ENCODE results near the gene ABR.
A peak's percentile ranks its signal among the peaks of the same experiment; 100 is the strongest.

The ABR gene

DNA sequence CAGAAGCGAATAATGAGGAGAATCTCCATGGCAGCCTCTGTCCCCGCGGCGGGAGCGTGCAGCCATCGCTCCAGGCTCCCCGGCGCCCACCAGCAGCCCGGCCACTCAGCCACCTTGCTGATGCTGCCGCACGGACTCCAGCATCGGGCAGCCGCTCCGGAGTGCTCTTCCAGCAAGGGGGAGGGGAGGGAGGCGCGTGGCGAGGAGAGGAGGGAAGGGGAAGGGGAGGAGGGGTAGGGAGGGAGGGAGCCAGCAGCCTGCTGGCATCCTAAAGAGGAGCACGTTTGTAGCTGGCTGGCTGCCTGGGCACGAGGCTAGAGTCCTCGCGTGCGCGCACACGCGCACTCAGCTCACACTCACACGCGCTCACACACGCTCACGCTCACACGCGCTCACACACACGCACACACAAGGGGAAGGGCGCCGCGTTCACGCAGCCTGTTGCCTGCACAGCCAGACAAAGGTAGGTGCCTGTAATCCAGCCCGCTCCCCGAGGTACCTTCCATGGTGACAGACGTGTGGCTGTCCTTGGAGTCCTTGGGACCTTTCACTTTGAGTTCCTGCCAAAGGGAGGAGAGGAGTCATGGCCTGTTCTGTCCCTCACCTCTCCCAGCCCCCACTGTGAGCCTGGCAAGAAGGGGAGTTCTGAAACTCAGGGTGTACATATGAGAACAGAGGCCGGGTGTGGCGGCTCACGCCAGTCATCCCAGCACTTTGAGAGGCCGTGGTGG lies 100.8 kb downstream of the ABR start:
- peak overlapping the region; percentile 34 to 64 for H3K18ac ChIP-seq (ENCODE audit: low read depth in 1 of 2, low read length in 2 of 2)
- peaks cover 72 to 76% of the 10 kb centered on the region in 2 experiments for H3K36me3 ChIP-seq (ENCODE audit: control insufficient read depth in 1 of 2, insufficient read depth in 2 of 2, low read depth in 1 of 2, low read length in 2 of 2)

GRCh38 chr17:1077986-1078711 lies 101.6 kb downstream of the ABR start:
- Histone ChIP-seq H3K27ac (ENCODE audit: low read length, poor library complexity, severe bottlenecking) (no peak overlapping the region), H3K23ac (ENCODE audit: low read length in 2 of 2) (no peak overlapping the region), H2AK5ac (ENCODE audit: low read length, severe bottlenecking) (no peak overlapping the region), H3K4ac (ENCODE audit: low read depth in 1 of 2, low read length in 2 of 2) (no peak overlapping the region), H3K79me1 (replicated peaks; ENCODE audit: low read length, poor library complexity, severe bottlenecking) (peaks cover 18% of the 10 kb centered on the region), H2BK5ac (ENCODE audit: low read depth, low read length, poor library complexity, severe bottlenecking) (no peak overlapping the region), H3K27me3 (ENCODE audit: control insufficient read depth in 1 of 2, insufficient read depth in 1 of 2, low read length in 2 of 2) (no peaks in the 10 kb centered on the region), H3K4me2 (ENCODE audit: low read length, poor library complexity, severe bottlenecking) (no peak overlapping the region), H2AFZ (ENCODE audit: low read depth, low read length) (no peak overlapping the region), H3K36me3 (ENCODE audit: control insufficient read depth in 1 of 2, insufficient read depth in 2 of 2, low read depth in 1 of 2, low read length in 2 of 2) (peaks cover 70 to 74% of the 10 kb centered on the region in 2 experiments), H3K4me1 (ENCODE audit: control insufficient read depth, insufficient read depth, low read depth, low read length) (peaks cover 35% of the 10 kb centered on the region), H3K14ac (ENCODE audit: low read length in 2 of 2) (no peak overlapping the region), H2BK12ac (ENCODE audit: low read length in 2 of 2) (no peak overlapping the region), H4K8ac (ENCODE audit: low read length) (no peak overlapping the region), H3K9me3 (ENCODE audit: control insufficient read depth, low read length) (no peaks in the 10 kb centered on the region), H2BK15ac (ENCODE audit: low read depth, poor library complexity, severe bottlenecking) (no peak overlapping the region), H3K4me3 (ENCODE audit: insufficient read depth in 1 of 2, low read depth in 1 of 2, low read length in 2 of 2) (no peak overlapping the region), H3K9ac (ENCODE audit: low read length) (no peak overlapping the region), H4K91ac (ENCODE audit: low read length) (no peak overlapping the region), H3K18ac (ENCODE audit: low read depth in 1 of 2, low read length in 2 of 2) (no peak overlapping the region), H2BK120ac (ENCODE audit: low read depth, low read length) (no peak overlapping the region)
- WGBS, result 87% methylated on average over 42 of the region's 42 CpGs
- no peak for DNase-seq

More for the DNA sequence above, 100.8 kb downstream of the ABR start:
- H2AK5ac ChIP-seq (ENCODE audit: low read length, severe bottlenecking), result peak overlapping the region; percentile 2
- H3K9me3 ChIP-seq (ENCODE audit: control insufficient read depth, low read length), result no peaks in the 10 kb centered on the region
- H3K4ac ChIP-seq (ENCODE audit: low read depth in 1 of 2, low read length in 2 of 2), result no peak overlapping the region
- 74% methylated on average over 43 of the region's 43 CpGs for WGBS
- no peak overlapping the region for H3K9ac ChIP-seq (ENCODE audit: low read length)
- no peak overlapping the region for H4K91ac ChIP-seq (ENCODE audit: low read length)
- no peak overlapping the region for H3K4me2 ChIP-seq (ENCODE audit: low read length, poor library complexity, severe bottlenecking)
- no peak overlapping the region for H4K8ac ChIP-seq (ENCODE audit: low read length)
- H3K4me1 ChIP-seq (ENCODE audit: control insufficient read depth, insufficient read depth, low read depth, low read length), result peaks cover 35% of the 10 kb centered on the region
- peak overlapping the region; percentile 9 for H2BK15ac ChIP-seq (ENCODE audit: low read depth, poor library complexity, severe bottlenecking)
- H3K79me1 ChIP-seq (replicated peaks; ENCODE audit: low read length, poor library complexity, severe bottlenecking), result peaks cover 19% of the 10 kb centered on the region
- H2BK5ac ChIP-seq (ENCODE audit: low read depth, low read length, poor library complexity, severe bottlenecking), result no peak overlapping the region
- H2BK12ac ChIP-seq (ENCODE audit: low read length in 2 of 2), result no peak overlapping the region
- H3K23ac ChIP-seq (ENCODE audit: low read length in 2 of 2), result no peak overlapping the region
- DNase-seq, result no peak
- H3K27ac ChIP-seq (ENCODE audit: low read length, poor library complexity, severe bottlenecking), result no peak overlapping the region
- no peak overlapping the region for H2AFZ ChIP-seq (ENCODE audit: low read depth, low read length)
- no peaks in the 10 kb centered on the region for H3K27me3 ChIP-seq (ENCODE audit: control insufficient read depth in 1 of 2, insufficient read depth in 1 of 2, low read length in 2 of 2)
- H3K14ac ChIP-seq (ENCODE audit: low read length in 2 of 2), result peak overlapping the region in 1 of 2 experiments; percentile 53
- H3K4me3 ChIP-seq (ENCODE audit: insufficient read depth in 1 of 2, low read depth in 1 of 2, low read length in 2 of 2), result peak overlapping the region in 1 of 2 experiments; percentile 29
- H2BK120ac ChIP-seq (ENCODE audit: low read depth, low read length), result no peak overlapping the region

GRCh38 chr17:1077581-1077985 lies 102.2 kb downstream of the ABR start:
- H3K9me3 ChIP-seq (ENCODE audit: control insufficient read depth, low read length), result no peaks in the 10 kb centered on the region
- no peak overlapping the region for H3K4ac ChIP-seq (ENCODE audit: low read depth in 1 of 2, low read length in 2 of 2)
- no peak overlapping the region for H4K8ac ChIP-seq (ENCODE audit: low read length)
- H3K27ac ChIP-seq (ENCODE audit: low read length, poor library complexity, severe bottlenecking), result no peak overlapping the region
- peaks cover 70 to 72% of the 10 kb centered on the region in 2 experiments for H3K36me3 ChIP-seq (ENCODE audit: control insufficient read depth in 1 of 2, insufficient read depth in 2 of 2, low read depth in 1 of 2, low read length in 2 of 2)
- H2AK5ac ChIP-seq (ENCODE audit: low read length, severe bottlenecking), result no peak overlapping the region
- H3K4me1 ChIP-seq (ENCODE audit: control insufficient read depth, insufficient read depth, low read depth, low read length), result peaks cover 37% of the 10 kb centered on the region
- DNase-seq, result no peak
- no peak overlapping the region for H2BK15ac ChIP-seq (ENCODE audit: low read depth, poor library complexity, severe bottlenecking)
- H3K27me3 ChIP-seq (ENCODE audit: control insufficient read depth in 1 of 2, insufficient read depth in 1 of 2, low read length in 2 of 2), result no peaks in the 10 kb centered on the region
- H3K79me1 ChIP-seq (replicated peaks; ENCODE audit: low read length, poor library complexity, severe bottlenecking), result peaks cover 19% of the 10 kb centered on the region
- 88% methylated on average over 9 of the region's 10 CpGs for WGBS
- H3K4me2 ChIP-seq (ENCODE audit: low read length, poor library complexity, severe bottlenecking), result no peak overlapping the region
- no peak overlapping the region for H4K91ac ChIP-seq (ENCODE audit: low read length)
- H2AFZ ChIP-seq (ENCODE audit: low read depth, low read length), result no peak overlapping the region
- no peak overlapping the region for H3K18ac ChIP-seq (ENCODE audit: low read depth in 1 of 2, low read length in 2 of 2)
- H2BK5ac ChIP-seq (ENCODE audit: low read depth, low read length, poor library complexity, severe bottlenecking), result no peak overlapping the region
- H3K14ac ChIP-seq (ENCODE audit: low read length in 2 of 2), result no peak overlapping the region
- H2BK120ac ChIP-seq (ENCODE audit: low read depth, low read length), result no peak overlapping the region
- no peak overlapping the region for H2BK12ac ChIP-seq (ENCODE audit: low read length in 2 of 2)
- no peak overlapping the region for H3K9ac ChIP-seq (ENCODE audit: low read length)
- H3K23ac ChIP-seq (ENCODE audit: low read length in 2 of 2), result no peak overlapping the region
- H3K4me3 ChIP-seq (ENCODE audit: insufficient read depth in 1 of 2, low read depth in 1 of 2, low read length in 2 of 2), result no peak overlapping the region

GRCh38 chr17:1076982-1077302 lies 102.8 kb downstream of the ABR start:
- H3K9ac ChIP-seq (ENCODE audit: low read length), result no peak overlapping the region
- no peak overlapping the region for H3K4me3 ChIP-seq (ENCODE audit: insufficient read depth in 1 of 2, low read depth in 1 of 2, low read length in 2 of 2)
- no peak for DNase-seq
- H3K23ac ChIP-seq (ENCODE audit: low read length in 2 of 2), result no peak overlapping the region
- H3K27ac ChIP-seq (ENCODE audit: low read length, poor library complexity, severe bottlenecking), result no peak overlapping the region
- H2BK12ac ChIP-seq (ENCODE audit: low read length in 2 of 2), result no peak overlapping the region
- no peak overlapping the region for H2BK15ac ChIP-seq (ENCODE audit: low read depth, poor library complexity, severe bottlenecking)
- H4K8ac ChIP-seq (ENCODE audit: low read length), result no peak overlapping the region
- peaks cover 20% of the 10 kb centered on the region for H3K79me1 ChIP-seq (replicated peaks; ENCODE audit: low read length, poor library complexity, severe bottlenecking)
- no peak overlapping the region for H3K4ac ChIP-seq (ENCODE audit: low read depth in 1 of 2, low read length in 2 of 2)
- no peak overlapping the region for H2AK5ac ChIP-seq (ENCODE audit: low read length, severe bottlenecking)
- H2BK5ac ChIP-seq (ENCODE audit: low read depth, low read length, poor library complexity, severe bottlenecking), result no peak overlapping the region
- H3K27me3 ChIP-seq (ENCODE audit: control insufficient read depth in 1 of 2, insufficient read depth in 1 of 2, low read length in 2 of 2), result no peaks in the 10 kb centered on the region
- H3K36me3 ChIP-seq (ENCODE audit: control insufficient read depth in 1 of 2, insufficient read depth in 2 of 2, low read depth in 1 of 2, low read length in 2 of 2), result peaks cover 71 to 72% of the 10 kb centered on the region in 2 experiments
- no peak overlapping the region for H4K91ac ChIP-seq (ENCODE audit: low read length)
- no peak overlapping the region for H2BK120ac ChIP-seq (ENCODE audit: low read depth, low read length)
- no peak overlapping the region for H3K18ac ChIP-seq (ENCODE audit: low read depth in 1 of 2, low read length in 2 of 2)
- WGBS, result 94% methylated on average over 6 of the region's 6 CpGs
- no peak overlapping the region for H3K4me2 ChIP-seq (ENCODE audit: low read length, poor library complexity, severe bottlenecking)
- H3K14ac ChIP-seq (ENCODE audit: low read length in 2 of 2), result peak overlapping the region in 1 of 2 experiments; percentile 11
- H3K9me3 ChIP-seq (ENCODE audit: control insufficient read depth, low read length), result no peaks in the 10 kb centered on the region
- H2AFZ ChIP-seq (ENCODE audit: low read depth, low read length), result no peak overlapping the region
- peaks cover 35% of the 10 kb centered on the region for H3K4me1 ChIP-seq (ENCODE audit: control insufficient read depth, insufficient read depth, low read depth, low read length)
